ENCODE data around the gene FZR1. TPM values are rescaled to one million over a fixed set of nuclear protein-coding genes. Genes with fewer than 3 reads are reported as not detected.

Gene FZR1
- total and polyA plus RNA-seq, 2 of the 13 experiments (the other 11 are each of a cell fraction or from before 2014, with no cell fraction given), result 29.0 to 30.8 TPM

- TF ChIP-seq ZBTB33 (CRISPR knock-in tag; IDR thresholded peaks at IDR 0.05), result 0 out of 2 replicates have a peak, but pooled peaks have one; percentile 25
- peak; percentile 77 for TF ChIP-seq PATZ1 (CRISPR knock-in tag; IDR thresholded peaks at IDR 0.05)
- no peak for TF ChIP-seq ZNF20 (CRISPR knock-in tag; IDR thresholded peaks at IDR 0.05)
- no peak for TF ChIP-seq RXRA (CRISPR knock-in tag; IDR thresholded peaks at IDR 0.05)
- no peak for TF ChIP-seq THYN1 (CRISPR knock-in tag; IDR thresholded peaks at IDR 0.05; ENCODE audit: borderline replicate concordance, low read depth)
- peak; percentile 84 for TF ChIP-seq CTCF (CRISPR knock-in tag; IDR thresholded peaks at IDR 0.05)
- TF ChIP-seq ZNF740 (CRISPR knock-in tag; IDR thresholded peaks at IDR 0.05), result peak; percentile 99
- TF ChIP-seq ZNF513 (CRISPR knock-in tag; conservative IDR thresholded peaks at IDR 0.05), result no peak
- no peak for TF ChIP-seq RFXAP (CRISPR knock-in tag; IDR thresholded peaks at IDR 0.05; ENCODE audit: borderline replicate concordance)
- no peak for TF ChIP-seq ZNF160 (CRISPR knock-in tag; IDR thresholded peaks at IDR 0.05)
- peak; percentile 38; the same call in 1 of the 2 replicates for TF ChIP-seq MAZ (IDR thresholded peaks at IDR 0.05; ENCODE audit: borderline replicate concordance, low read depth, low read length)
- TF ChIP-seq MAZ (CRISPR knock-in tag; IDR thresholded peaks at IDR 0.05; ENCODE audit: low read depth), result no peak
- peak in 1 of 2 experiments; percentile 18; a peak in 1 of 4 replicates for TF ChIP-seq HMGXB4 (CRISPR knock-in tag; IDR thresholded peaks at IDR 0.05; ENCODE audit: borderline replicate concordance in 1 of 2, low read depth in 1 of 2)
- peak; percentile 76 for TF ChIP-seq STAG1 (CRISPR knock-in tag; IDR thresholded peaks at IDR 0.05)
- TF ChIP-seq ZNF576 (CRISPR knock-in tag; IDR thresholded peaks at IDR 0.05), result peak; percentile 45; the same call in 1 of the 2 replicates
- no peak for TF ChIP-seq SRY (CRISPR knock-in tag; IDR thresholded peaks at IDR 0.05)
Measured at GRCh38 chr19:3471954-3472655, 34.0 kb upstream of the FZR1 start (continued).

Measured in HepG2 (cell line).